ENCODE data around the gene STK39.

DNA sequence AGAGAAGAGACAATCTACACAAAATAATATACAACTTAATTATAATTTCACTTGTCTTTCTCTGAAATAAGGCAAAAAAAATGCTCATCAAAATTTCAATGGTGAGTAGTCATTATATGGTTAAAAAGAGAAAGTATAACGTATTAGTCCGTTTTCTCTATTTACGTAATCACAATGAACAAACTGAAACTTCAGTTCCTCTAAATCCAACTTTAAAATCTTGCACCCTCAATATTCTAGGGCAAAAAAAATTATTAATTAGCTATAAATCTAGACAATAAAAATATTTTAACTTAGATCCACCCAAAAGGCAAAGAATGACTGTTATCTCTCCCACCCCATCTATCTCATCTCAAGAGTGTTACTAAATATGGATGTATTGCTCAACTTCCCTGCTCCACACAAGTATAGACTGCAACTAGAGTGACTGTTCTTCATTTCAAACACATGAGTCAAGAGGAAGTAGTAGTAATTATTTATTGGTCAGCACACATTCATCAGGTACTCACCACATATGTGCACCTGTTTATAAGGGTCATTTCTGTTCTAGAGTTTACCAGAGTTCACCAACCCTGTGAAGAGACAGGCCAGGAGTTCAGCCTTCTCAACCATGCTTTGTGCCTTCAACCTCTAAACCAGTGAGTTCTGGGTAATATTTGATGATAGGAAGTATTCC is 36.4 kb downstream of the STK39 start:
- no peak for TF ChIP-seq FOXM1 (IDR thresholded peaks at IDR 0.05; ENCODE audit: low read depth)
- TF ChIP-seq FOXM1 (CRISPR knock-in tag; IDR thresholded peaks at IDR 0.05; ENCODE audit: low read depth), result no peak
- TF ChIP-seq CTCF (IDR thresholded peaks at IDR 0.05 in 2 of 3, conservative IDR thresholded peaks at IDR 0.05 in 1 of 3; ENCODE audit: insufficient read depth in 2 of 3, low read depth in 1 of 3, low read length in 3 of 3), result no peak
- no peak for TF ChIP-seq FOXK2 (conservative IDR thresholded peaks at IDR 0.05 in 1 of 2, IDR thresholded peaks at IDR 0.05 in 1 of 2; ENCODE audit: low read depth in 2 of 2)
- no peak for TF ChIP-seq EGR1 (conservative IDR thresholded peaks at IDR 0.05)
- no peak for TF ChIP-seq ZNF699 (CRISPR knock-in tag; IDR thresholded peaks at IDR 0.05; ENCODE audit: insufficient replicate concordance)
- no peak for TF ChIP-seq SMC3 (conservative IDR thresholded peaks at IDR 0.05; ENCODE audit: insufficient read depth, low read depth, low read length)
- no peak for TF ChIP-seq PHF8 (IDR thresholded peaks at IDR 0.05; ENCODE audit: borderline replicate concordance, low read length)
- TF ChIP-seq POLR2AphosphoS5 (IDR thresholded peaks at IDR 0.05; ENCODE audit: control insufficient read depth, insufficient read depth, low read depth, low read length), result no peak
- TF ChIP-seq AFF4 (CRISPR knock-in tag; IDR thresholded peaks at IDR 0.05), result no peak
- TF ChIP-seq SMAD4 (CRISPR knock-in tag; conservative IDR thresholded peaks at IDR 0.05), result no peak
- TF ChIP-seq, protein P1, sequence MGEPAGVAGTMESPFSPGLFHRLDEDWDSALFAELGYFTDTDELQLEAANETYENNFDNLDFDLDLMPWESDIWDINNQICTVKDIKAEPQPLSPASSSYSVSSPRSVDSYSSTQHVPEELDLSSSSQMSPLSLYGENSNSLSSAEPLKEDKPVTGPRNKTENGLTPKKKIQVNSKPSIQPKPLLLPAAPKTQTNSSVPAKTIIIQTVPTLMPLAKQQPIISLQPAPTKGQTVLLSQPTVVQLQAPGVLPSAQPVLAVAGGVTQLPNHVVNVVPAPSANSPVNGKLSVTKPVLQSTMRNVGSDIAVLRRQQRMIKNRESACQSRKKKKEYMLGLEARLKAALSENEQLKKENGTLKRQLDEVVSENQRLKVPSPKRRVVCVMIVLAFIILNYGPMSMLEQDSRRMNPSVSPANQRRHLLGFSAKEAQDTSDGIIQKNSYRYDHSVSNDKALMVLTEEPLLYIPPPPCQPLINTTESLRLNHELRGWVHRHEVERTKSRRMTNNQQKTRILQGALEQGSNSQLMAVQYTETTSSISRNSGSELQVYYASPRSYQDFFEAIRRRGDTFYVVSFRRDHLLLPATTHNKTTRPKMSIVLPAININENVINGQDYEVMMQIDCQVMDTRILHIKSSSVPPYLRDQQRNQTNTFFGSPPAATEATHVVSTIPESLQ (CRISPR knock-in tag; IDR thresholded peaks at IDR 0.05), result no peak

Data from K562 (cell line).